GM19351 (cell line): ENCODE data around the gene MRNIP.

ENCODE experiments used
- ATAC-seq: cut with Tn5 transposase; IDR thresholded peaks from one replicate; pipeline ENCODE4 v1.9.1; 2021; ENCODE audit warnings: mild to moderate bottlenecking, moderate library complexity; ENCODE audit not compliant: unreplicated experiment

The MRNIP gene

DNA sequence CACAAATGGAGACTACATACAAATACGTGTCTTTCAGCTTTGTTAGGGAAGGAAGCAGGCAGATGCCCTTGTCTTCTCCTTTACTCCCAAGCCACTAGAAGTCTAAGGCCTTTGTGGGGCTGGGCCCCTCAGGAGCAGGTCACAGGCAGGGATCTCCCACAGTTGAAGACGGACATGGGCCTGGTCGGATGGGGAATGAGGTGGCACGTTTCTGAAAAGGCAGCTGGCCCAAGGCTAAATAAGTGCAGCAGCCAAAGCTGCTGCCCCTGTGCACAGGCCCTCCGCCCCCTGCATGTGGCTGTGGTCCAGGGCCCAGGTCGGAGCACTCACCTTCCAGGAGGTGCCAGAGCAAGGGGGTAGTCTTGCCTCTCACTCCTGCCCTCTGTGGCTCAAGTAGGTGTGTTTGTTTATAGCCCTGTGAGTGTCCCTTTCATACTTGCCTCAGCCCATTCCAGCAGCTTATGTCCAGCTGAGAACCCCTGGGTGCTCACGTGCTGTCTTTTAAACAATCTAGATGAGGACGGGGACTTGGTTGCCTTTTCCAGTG lies 36.1 kb downstream of the MRNIP start:
- ATAC-seq, result no peak

- no peak for ATAC-seq
These were observed 36.6 kb downstream of the MRNIP start for GRCh38 chr5:179822059-179822432.

- peak; percentile 53 for ATAC-seq
These were observed 37.1 kb downstream of the MRNIP start for GRCh38 chr5:179821298-179822058.

GRCh38 chr5:179820483-179821297 lies 37.9 kb downstream of the MRNIP start, which contains the start of gene SQSTM1:
TSS of gene SQSTM1 (plus strand) at chr5:179820905. CDS start at chr5:179820937, 32 bp downstream.
- peak; percentile 36 for ATAC-seq

GRCh38 chr5:179820127-179820482 lies 38.5 kb downstream of the MRNIP start:
- no peak for ATAC-seq

DNA sequence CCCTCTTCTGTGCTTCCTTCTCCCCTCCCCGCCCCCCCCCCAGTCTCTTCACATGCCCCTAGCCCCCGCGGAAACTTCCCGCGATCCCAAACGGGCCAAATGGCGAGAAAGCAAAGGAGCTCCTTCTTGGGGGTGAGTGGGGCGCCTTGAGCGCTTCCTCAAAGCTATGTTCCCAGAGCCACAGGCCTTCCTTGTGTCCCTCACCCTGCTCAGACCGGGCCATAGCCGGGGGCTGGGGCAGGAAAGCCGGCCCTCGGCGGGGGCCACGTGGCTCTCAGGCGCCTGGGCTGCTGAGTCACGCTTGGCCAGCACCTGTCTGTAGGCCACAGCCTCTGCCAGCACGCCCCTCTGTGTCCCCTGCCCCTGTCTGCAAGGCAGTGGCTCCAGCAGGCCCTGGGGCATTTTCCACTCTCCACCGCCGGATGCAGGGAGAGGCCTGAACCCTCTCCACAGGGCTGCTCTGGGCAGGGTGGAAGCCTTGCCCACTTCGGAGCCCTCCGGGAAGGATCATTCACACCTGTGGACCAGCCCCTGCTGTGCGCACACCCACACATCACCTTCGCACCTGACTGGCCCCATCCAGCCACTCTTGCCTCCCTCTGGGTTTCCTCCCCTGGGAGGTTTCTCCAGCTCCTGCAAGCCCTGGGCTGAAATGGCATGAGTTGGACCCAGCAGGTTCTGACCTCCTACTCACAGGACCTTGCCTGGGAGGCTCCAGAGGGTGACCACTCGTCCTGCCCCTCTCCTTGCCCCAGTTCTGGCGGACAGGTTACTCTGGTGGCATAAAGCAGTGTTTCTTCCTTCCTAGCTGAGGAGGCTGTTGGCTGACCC lies 39.1 kb downstream of the MRNIP start:
- peak; percentile 16 for ATAC-seq

DNA sequence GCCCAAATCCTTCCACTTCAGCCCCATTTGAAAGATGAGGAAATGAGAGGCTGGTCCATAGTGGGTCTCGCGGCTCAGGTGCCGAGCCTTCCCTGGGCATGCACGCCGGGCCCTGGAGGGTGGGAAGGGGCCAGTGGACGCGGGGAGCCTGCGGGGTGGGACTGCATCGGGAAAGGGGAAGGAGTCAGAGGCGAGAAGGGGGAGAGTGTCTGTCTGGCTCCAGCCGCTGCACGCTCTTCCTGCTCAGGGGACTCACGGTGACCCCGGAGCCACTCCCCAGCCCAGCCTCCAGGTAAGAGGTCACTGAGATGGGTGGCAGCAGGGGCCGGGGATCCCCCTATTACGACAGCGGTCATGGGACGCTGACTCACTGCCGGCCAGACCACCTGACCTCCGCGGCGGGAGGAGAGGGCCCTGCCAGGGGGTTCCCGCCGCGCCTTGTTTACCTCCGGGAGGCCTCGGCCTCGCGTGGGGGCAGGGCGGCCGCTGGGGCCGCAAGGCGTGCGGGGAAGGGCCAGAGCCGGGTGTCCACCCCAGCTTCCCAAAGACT lies 39.8 kb downstream of the MRNIP start:
- ATAC-seq, result peak; percentile 62

DNA sequence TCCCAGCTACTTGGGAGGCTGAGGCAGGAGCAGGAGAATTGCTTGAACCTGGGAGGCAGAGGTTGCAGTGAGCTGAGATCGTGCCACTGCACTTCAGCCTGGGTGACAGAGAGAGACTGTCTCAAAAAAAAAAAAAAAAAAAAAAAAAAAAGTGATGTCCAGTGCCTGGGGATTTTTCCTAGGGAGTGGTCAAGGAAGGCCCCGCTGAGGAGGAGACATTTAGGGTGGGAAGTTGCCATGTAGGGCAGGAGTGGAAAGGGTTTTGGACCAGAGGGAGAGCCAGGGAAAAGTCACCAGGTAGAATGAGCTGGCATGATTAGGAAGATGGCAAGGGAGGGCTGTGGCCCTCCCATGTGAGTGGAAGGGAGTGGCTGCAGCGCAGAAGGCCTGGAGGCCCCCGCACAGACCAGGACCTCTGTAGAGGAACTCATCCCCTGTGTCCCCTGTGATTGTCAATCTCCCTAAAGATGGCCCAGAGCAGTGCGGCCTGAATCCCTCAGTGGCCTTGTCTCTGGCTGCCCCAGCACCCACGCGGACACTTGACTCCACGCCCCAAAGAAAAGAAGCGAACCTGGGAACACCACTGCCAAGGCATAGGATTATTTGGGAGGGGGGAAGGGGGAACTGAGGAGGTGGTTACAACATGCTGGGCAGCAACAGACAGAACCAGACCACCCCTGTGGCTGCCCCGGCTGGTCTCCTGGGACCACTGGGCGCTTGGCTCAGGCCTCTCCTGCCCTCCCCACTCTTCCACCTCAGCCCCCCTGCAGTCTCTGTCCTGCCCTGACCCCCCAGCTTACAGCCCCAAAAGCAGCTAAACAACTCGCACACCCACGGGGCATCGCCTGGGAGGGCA lies 40.5 kb downstream of the MRNIP start:
- no peak for ATAC-seq

DNA sequence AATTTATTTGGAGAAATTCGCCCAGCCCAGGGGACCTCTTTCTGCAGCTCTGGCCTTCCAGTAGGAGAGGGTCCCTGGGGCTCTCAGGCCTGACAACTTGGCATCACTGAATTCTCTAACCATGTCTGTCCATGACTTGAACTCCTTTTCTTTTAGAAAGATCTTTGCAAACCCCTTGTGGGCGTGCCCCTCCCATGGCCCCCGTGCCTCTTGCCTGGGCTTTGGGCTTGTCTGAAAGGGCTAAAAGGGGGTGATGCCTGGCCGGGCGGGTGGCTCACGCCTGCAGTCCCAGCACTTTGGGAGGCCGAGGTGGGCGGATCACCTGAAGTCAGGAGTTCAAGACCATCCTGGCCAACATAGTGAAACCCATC lies 41.2 kb downstream of the MRNIP start:
- no peak for ATAC-seq

- no peak for ATAC-seq
These were observed 41.7 kb downstream of the MRNIP start for GRCh38 chr5:179816796-179817469.

DNA sequence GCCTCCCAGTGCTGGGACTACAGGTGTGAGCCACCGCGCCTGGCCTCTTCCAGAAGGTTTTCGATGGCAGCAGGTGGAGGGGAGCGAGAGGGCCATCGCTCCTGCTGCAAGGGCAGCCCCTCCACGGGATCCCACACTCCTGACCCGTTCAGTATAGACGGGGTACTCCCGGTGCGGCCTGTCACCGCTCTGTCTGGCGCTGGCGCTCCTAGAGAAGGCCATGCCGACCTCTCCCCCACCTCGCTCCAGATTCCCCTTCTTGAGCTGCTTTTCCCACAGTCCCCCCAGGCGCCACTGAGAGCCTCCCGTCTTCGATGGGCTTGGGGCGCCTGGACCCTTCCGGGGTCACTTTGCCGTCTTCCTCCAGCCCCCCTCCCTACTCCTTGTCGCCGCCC lies 42.2 kb downstream of the MRNIP start:
- no peak for ATAC-seq

DNA sequence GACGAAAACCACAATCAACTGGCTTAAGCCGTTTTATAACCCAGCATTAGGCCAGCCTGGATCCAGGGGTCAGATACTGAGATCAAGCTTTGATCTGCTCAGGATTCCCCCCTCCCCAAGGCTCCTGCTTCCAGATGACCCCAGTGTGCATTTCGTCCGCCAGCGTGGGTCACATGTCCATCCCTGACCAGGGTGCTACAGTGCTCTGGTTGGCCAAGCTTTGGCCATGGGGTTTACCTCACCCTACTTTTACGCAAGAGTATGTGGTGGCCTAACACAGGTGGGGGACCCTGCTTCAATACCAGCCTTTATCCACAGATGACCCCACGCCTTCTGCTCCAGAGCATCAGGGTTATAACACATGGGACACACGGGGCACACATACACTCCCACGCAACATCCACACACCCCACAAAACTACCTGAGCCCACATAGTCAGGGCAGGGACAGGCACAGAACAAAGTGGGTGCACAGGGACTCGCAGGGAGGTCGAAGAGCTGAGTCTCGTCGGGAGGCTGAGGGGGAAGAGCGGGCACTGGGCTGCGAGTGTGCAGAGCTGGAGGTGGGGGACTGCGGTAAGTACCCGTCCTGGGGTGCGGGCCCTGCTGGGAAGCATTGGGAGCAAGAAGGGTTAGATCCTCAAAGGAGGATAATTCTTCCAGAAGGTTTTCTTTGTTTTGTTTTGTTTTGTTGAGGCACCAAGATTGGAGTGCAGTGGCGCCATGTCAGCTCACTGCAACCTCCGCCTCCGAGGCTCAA lies 42.9 kb downstream of the MRNIP start:
- no peak for ATAC-seq

DNA sequence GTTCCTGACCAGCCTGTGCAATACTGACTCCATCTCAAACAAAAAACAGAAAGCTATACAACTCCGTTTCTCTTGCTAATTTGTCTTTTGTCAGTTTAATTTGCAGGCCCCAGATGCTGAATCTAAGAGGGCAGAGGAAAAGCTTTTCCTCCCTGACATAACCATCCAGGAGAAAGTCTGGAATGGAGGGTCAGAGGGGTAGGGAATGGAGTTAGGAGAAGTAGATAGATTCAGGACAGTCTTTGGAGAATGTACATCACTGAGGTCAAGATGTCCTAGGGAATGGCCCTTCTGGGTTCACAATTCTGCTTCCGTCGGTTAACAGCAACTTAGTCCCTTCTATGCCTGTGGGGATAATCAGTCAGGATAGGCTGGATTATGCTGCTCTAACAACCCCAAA lies 44.5 kb downstream of the MRNIP start:
- no peak for ATAC-seq

DNA sequence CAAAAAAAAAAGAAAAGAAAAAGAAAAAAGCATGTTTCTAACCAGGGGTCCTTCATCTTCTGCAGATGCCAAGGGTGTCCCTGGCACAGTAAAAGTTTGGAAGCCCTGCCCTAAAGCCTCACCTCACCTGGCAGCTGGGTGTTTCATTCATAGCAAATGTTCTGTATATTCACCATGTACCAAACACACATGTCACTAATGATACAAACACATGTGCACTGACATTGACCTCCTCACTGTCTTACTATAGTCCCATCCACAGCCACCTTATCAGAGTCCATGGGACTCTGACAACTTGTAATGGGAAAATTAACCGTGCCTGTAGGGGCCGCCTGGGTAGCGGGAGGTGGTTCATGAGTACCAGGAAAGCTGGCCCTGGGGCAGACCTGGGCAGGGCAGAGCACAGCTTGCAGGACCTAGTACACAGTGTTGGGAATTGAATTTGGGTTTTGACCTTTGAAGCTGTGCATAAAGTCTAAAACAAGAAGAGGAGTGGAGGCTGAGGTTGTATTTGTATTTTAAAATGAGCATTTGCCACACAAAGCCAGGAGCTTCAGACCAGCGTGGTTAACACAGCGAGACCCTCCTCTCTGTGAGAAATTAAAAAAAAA lies 45.5 kb downstream of the MRNIP start:
- no peak for ATAC-seq

- no peak for ATAC-seq
These were observed 46.3 kb downstream of the MRNIP start for GRCh38 chr5:179812135-179812825.

DNA sequence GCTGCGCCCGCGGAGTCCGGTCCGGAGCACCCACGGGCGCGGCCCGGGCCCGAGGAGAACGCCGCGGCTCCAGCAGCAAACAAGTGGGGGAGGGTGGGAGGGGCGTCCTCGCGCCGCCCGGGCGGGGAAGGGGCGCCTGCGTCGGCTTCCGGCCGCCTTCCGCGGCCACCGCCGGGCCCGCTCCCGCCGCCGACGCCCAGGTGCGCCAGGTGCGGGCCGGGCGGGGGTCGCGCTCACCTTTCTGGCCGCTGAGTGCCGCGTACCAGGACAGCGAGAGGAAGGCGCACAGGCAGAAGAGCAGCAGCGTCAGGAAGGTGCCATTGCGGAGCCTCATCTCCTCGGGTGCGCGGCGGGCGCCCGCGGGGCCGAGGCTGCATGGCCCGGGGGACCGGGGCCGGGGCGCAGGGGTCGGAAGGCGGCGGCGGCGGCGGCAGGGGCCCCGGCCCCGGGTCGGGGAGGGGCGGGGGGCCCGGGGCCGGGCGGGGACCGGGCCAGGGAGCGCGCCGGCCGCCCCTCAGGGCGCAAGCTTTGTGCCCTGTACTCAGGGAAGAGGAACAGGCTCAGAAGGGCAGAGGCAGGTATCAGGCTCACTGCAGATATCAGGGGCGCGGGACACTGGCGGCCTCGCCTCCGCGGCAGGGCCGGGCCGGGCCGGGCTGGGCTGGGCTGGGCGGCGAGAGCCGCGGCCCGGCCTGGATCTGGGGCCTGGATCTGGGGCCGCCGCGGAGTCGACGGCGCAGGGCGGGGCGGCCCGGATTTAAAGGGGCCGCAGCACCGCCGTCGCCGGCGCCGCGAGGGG lies 52.2 kb downstream of the MRNIP start, which contains the start of gene MGAT4B:
TSS of gene MGAT4B (minus strand) at position 617 of the 799 bp plus-strand sequence. CDS start at position 334, 283 bp downstream.
- peak; percentile 67 for ATAC-seq
